GM23338 (cell line): Measurements from ENCODE around the gene GNB1. TPM values are rescaled to one million over a fixed set of nuclear protein-coding genes. Genes with fewer than 3 reads are reported as not detected.

ENCODE experiments used
- ATAC-seq: fragments of 200-7000 bp; cut with Tn5 transposase; 3 replicates; pipeline ENCODE4 v1.9.1; 2020
- DNase-seq: peaks from one replicate; pipeline ENCODE4 v3.0.0-alpha.2; 2015; ENCODE audit warnings: low spot score
- H2AFZ ChIP-seq: fragments of 200-600 bp; sonication (generic); 2 replicates; pipeline ENCODE4 v1.8.0; 2016; ENCODE audit warnings: antibody characterized with exemption, mild to moderate bottlenecking, moderate library complexity
- H3F3A ChIP-seq: fragments of 200-600 bp; sonication (generic); replicated peaks from 2 replicates; pipeline ENCODE4 v1.8.0; 2017; ENCODE audit warnings: antibody characterized with exemption, mixed run types, low read depth
- H3K27ac ChIP-seq: fragments of 200-600 bp; sonication (generic); 2 replicates; pipeline ENCODE4 v1.6.1; 2016; ENCODE audit warnings: low read depth
- H3K27me3 ChIP-seq: fragments of 200-600 bp; sonication (generic); 2 replicates; pipeline ENCODE4 v1.8.0; 2016; ENCODE audit warnings: mild to moderate bottlenecking, mixed run types, moderate library complexity; ENCODE audit not compliant: insufficient read depth
- H3K36me3 ChIP-seq: fragments of 200-600 bp; sonication (generic); 2 replicates; pipeline ENCODE4 v1.8.0; 2016; ENCODE audit warnings: mild to moderate bottlenecking; ENCODE audit not compliant: insufficient read depth
- H3K4me1 ChIP-seq: fragments of 200-600 bp; sonication (generic); 2 replicates; pipeline ENCODE4 v1.8.0; 2016; ENCODE audit warnings: mild to moderate bottlenecking, moderate library complexity; ENCODE audit not compliant: insufficient read depth
- H3K4me2 ChIP-seq: fragments of 200-600 bp; sonication (generic); 2 replicates; pipeline ENCODE4 v1.7.1; 2017; ENCODE audit warnings: mixed run types
- H3K4me3 ChIP-seq: fragments of 200-600 bp; sonication (generic); 2 replicates; pipeline ENCODE4 v1.6.1; 2016; ENCODE audit warnings: mixed run types
- H3K79me2 ChIP-seq: fragments of 200-600 bp; sonication (generic); replicated peaks from 2 replicates; pipeline ENCODE4 v1.8.0; 2017; ENCODE audit warnings: mild to moderate bottlenecking; ENCODE audit not compliant: insufficient read depth
- H3K9me2 ChIP-seq: fragments of 200-600 bp; sonication (generic); 2 replicates; pipeline ENCODE4 v1.8.0; 2017; ENCODE audit not compliant: insufficient read depth
- H4K20me1 ChIP-seq: fragments of 200-600 bp; sonication (generic); replicated peaks from 2 replicates; pipeline ENCODE4 v1.8.0; 2017; ENCODE audit warnings: mild to moderate bottlenecking; ENCODE audit not compliant: insufficient read depth
- H3K27ac Mint-ChIP-seq: 2 replicates; pipeline ENCODE4 v1.8.0; 2020; ENCODE audit warnings: inconsistent platforms, mild to moderate bottlenecking, moderate library complexity, mixed read lengths
- H3K27me3 Mint-ChIP-seq: 3 replicates; pipeline ENCODE4 v1.8.0; 2022; ENCODE audit warnings: low read depth, mild to moderate bottlenecking, moderate library complexity, mixed read lengths, inconsistent platforms; ENCODE audit not compliant: insufficient read depth, poor library complexity
- H3K36me3 Mint-ChIP-seq: 3 replicates; pipeline ENCODE4 v1.8.0; 2021; ENCODE audit warnings: low read depth, mild to moderate bottlenecking, inconsistent platforms, moderate library complexity, mixed read lengths
- H3K4me1 Mint-ChIP-seq: 3 replicates; pipeline ENCODE4 v1.8.0; 2020; ENCODE audit warnings: mild to moderate bottlenecking, inconsistent platforms, mixed read lengths
- H3K4me3 Mint-ChIP-seq: 3 replicates; pipeline ENCODE4 v1.8.0; 2021; ENCODE audit warnings: moderate library complexity, mild to moderate bottlenecking, inconsistent platforms, mixed read lengths
- H3K9me3 Mint-ChIP-seq: 3 replicates; pipeline ENCODE4 v1.8.0; 2020; ENCODE audit warnings: moderate library complexity, mild to moderate bottlenecking, inconsistent platforms, mixed read lengths
- CREB1 ChIP-seq: fragments of 250-450 bp; sonication (Bioruptor Pico); IDR thresholded peaks from 2 replicates; pipeline ENCODE4 v1.5.0; 2020; ENCODE audit warnings: low read depth, mild to moderate bottlenecking, moderate library complexity
- EZH2 ChIP-seq: fragments of 200-600 bp; sonication (generic); IDR thresholded peaks from one replicate; pipeline ENCODE4 v1.8.0; 2017; ENCODE audit warnings: antibody characterized with exemption, mild to moderate bottlenecking, low read depth; ENCODE audit not compliant: unreplicated experiment
- JUNB ChIP-seq: IDR thresholded peaks from one replicate; pipeline ENCODE4 v1.6.1; 2016; ENCODE audit warnings: antibody characterized with exemption; ENCODE audit not compliant: unreplicated experiment
- POLR2AphosphoS5 ChIP-seq: IDR thresholded peaks from 2 replicates; pipeline ENCODE4 v1.6.1; 2016; ENCODE audit warnings: antibody characterized with exemption, low read depth
- STAT1 ChIP-seq: IDR thresholded peaks from one replicate; pipeline ENCODE4 v1.6.1; 2016; ENCODE audit warnings: antibody characterized with exemption; ENCODE audit not compliant: unreplicated experiment
- ZNF331 ChIP-seq: fragments of 250-450 bp; sonication (Bioruptor Pico); IDR thresholded peaks from 2 replicates; pipeline ENCODE4 v1.5.0; 2020; ENCODE audit warnings: low read depth, mild to moderate bottlenecking, moderate library complexity
- ZNF462 ChIP-seq: fragments of 250-450 bp; sonication (Bioruptor Pico); IDR thresholded peaks from 2 replicates; pipeline ENCODE4 v1.5.0; 2020; ENCODE audit warnings: mild to moderate bottlenecking, moderate library complexity
- polyA plus RNA-seq: library from polyadenylated mRNA; unstranded; fragments of >200 nt; fragmentation: Nextera tagmentation; extraction: Ambion mirVana; gene quantifications from 2 replicates; pipeline ENCODE4 v1.2.1, GENCODE V29; 2016
- total RNA-seq: library from RNA; depleted of rRNA; stranded (reverse); fragments of >200 nt; shearing (Covaris generic); gene quantifications from 2 replicates; pipeline ENCODE4 v1.2.3, GENCODE V29; 2014

Gene GNB1
- total and polyA plus RNA-seq, 2 experiments from 2014 or later, result 65.4 to 138 TPM

GRCh38 chr1:1847890-1848289 lies 43.0 kb downstream of the GNB1 start:
- Histone ChIP-seq H2AFZ (no peak overlapping the region), H3K4me3 (no peak overlapping the region), H3K79me2 (peaks cover 100% of the 10 kb centered on the region), H3K36me3 (no peaks in the 10 kb centered on the region), H3K4me1 (peaks cover 13% of the 10 kb centered on the region; the same call in 1 of the 2 replicates), H3K27ac (peak overlapping the region; percentile 78), H3K9me2 (no peaks in the 10 kb centered on the region), H3K4me2 (no peak overlapping the region), H4K20me1 (peaks cover 74% of the 10 kb centered on the region), H3K27me3 (no peaks in the 10 kb centered on the region), H3F3A (peaks cover 18% of the 10 kb centered on the region; the same call in 1 of the 2 replicates)
- H3K4me3 Mint-ChIP-seq, result no peak overlapping the region
- no peaks in the 10 kb centered on the region for H3K9me3 Mint-ChIP-seq
- TF ChIP-seq EZH2 (no peak), STAT1 (no peak), POLR2AphosphoS5 (no peak), JUNB (no peak), CREB1 (no peak), ZNF462 (CRISPR knock-in tag) (no peak), ZNF331 (CRISPR knock-in tag) (no peak)
- ATAC-seq (no peak), DNase-seq (no peak)
- peaks cover 9% of the 10 kb centered on the region for H3K27me3 Mint-ChIP-seq
- no peak overlapping the region for H3K27ac Mint-ChIP-seq
- H3K36me3 Mint-ChIP-seq, result peaks cover 13% of the 10 kb centered on the region
- peaks cover 30% of the 10 kb centered on the region for H3K4me1 Mint-ChIP-seq
